ENCODE measurements around the gene CD3E. TPM values are rescaled to one million over a fixed set of nuclear protein-coding genes. Genes with fewer than 3 reads are reported as not detected.

The CD3E gene
- total and polyA plus RNA-seq, 2 of the 8 experiments (the other 6 are each of a cell fraction or from before 2014, with no cell fraction given), result not detected

DNA sequence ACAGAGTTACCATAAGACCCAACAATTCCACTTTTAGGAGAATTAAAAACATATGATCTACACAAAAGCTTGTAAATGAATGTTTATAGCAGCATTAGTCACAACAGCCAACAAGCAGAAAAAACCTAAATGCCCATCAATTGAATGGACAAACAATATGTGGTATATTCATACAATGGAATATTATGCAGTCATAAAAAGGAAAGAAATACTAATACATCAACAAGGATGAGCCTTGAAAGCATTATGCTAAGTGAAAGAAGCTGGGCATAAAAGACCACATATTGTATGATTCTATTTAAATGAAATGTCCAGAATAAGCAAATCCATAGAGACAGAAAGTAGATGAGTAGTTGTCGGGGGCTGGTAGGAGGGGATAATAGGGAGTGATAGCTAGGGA lies 45.4 kb upstream of the CD3E start:
- no peak overlapping the region for H4K5ac ChIP-seq (ENCODE audit: insufficient read length, low read depth, low read length)
- H3K27ac ChIP-seq (ENCODE audit: low read depth, low read length), result no peak overlapping the region
- H4K91ac ChIP-seq (replicated peaks; ENCODE audit: insufficient read length, low read length), result no peak overlapping the region
- H3K36me3 ChIP-seq (ENCODE audit: control insufficient read depth in 2 of 4, insufficient read depth in 4 of 4, low read length in 3 of 4), result no peaks in the 10 kb centered on the region
- FAIRE-seq, result no peak
- no peak overlapping the region for H2BK20ac ChIP-seq (ENCODE audit: low read length)
- H3K4me1 ChIP-seq (replicated peaks in 1 of 4; ENCODE audit: control insufficient read depth in 3 of 4, insufficient read depth in 4 of 4, low read length in 3 of 4), result peaks cover 2 to 5% (median 3%) of the 10 kb centered on the region in 4 experiments; a peak in 4 of 7 replicates
- no peak overlapping the region for H3K23ac ChIP-seq (ENCODE audit: insufficient read length)
- no peak overlapping the region for H3K4me3 ChIP-seq (ENCODE audit: extremely low read depth in 1 of 4, insufficient read depth in 2 of 4, low read depth in 3 of 4, low read length in 4 of 4)
- ChIA-PET CTCF (ENCODE audit: partially characterized antibody) (interaction anchor here (1.7 to 3.9 kb wide), 4 partner anchors 23 to 87 kb away, joined by 4 to 16 read pairs (median 8); no protein-coding TSS in a partner anchor), POLR2A (ENCODE audit: partially characterized antibody) (interaction anchor here (1.4 kb wide), 1 partner anchor 56 kb away, joined by 3 read pairs; no protein-coding TSS in a partner anchor)
- no peak overlapping the region for H2BK12ac ChIP-seq (ENCODE audit: low read depth, low read length)
- no peak overlapping the region for H3K9ac ChIP-seq (replicated peaks in 1 of 4; ENCODE audit: extremely low read depth in 1 of 4, low read depth in 3 of 4, low read length in 3 of 4)
- no peak overlapping the region for H2BK5ac ChIP-seq (ENCODE audit: low read depth, low read length)
- 96% methylated on average over 1 of the region's 1 CpG; no CpG with 5 or more reads in 1 of the 2 experiments for WGBS, 2 experiments (ENCODE audit: extremely low coverage in 1 of 2, insufficient coverage in 1 of 2, insufficient read length in 1 of 2, insufficient replicate concordance in 2 of 2, low coverage in 1 of 2, low lambda C conversion rate in 2 of 2, missing lambda C conversion rate in 1 of 2)
- no peaks in the 10 kb centered on the region for H3K9me3 ChIP-seq (ENCODE audit: insufficient read depth in 2 of 2, low read depth in 1 of 2, low read length in 1 of 2)
- DNase-seq (ENCODE audit: low read depth in 1 of 2, low spot score in 2 of 2), result no peak
- peaks cover 1 to 18% (median 13%) of the 10 kb centered on the region in 4 experiments; a peak in 6 of 7 replicates for H3K27me3 ChIP-seq (replicated peaks in 1 of 4; ENCODE audit: control insufficient read depth in 3 of 4, extremely low read depth in 1 of 4, insufficient read depth in 3 of 4, low read length in 3 of 4)
- H3K56ac ChIP-seq (replicated peaks; ENCODE audit: insufficient read length, low read depth, low read length), result peak overlapping the region; percentile 48
- H4K8ac ChIP-seq (ENCODE audit: extremely low read depth, insufficient read depth, low read length), result no peak overlapping the region
- no peak overlapping the region for H3K14ac ChIP-seq (ENCODE audit: insufficient read length)
- H2AK5ac ChIP-seq (ENCODE audit: low read depth, low read length), result no peak overlapping the region
- no peaks in the 10 kb centered on the region for H4K20me1 ChIP-seq (replicated peaks in 1 of 2; ENCODE audit: control insufficient read depth in 1 of 2, insufficient read depth in 2 of 2, low read length in 2 of 2)
- peaks cover 3% of the 10 kb centered on the region; the same call in 1 of the 2 replicates for H3K23me2 ChIP-seq (ENCODE audit: low read depth, low read length)
- H3K18ac ChIP-seq (ENCODE audit: extremely low read depth, low read length), result no peak overlapping the region
- no peaks in the 10 kb centered on the region for H3K79me2 ChIP-seq (ENCODE audit: control insufficient read depth in 1 of 2, insufficient read depth in 2 of 2, low read length in 2 of 2)
- no peak overlapping the region for H2AFZ ChIP-seq (ENCODE audit: low read length)
- H3K79me1 ChIP-seq (ENCODE audit: low read depth, low read length), result no peaks in the 10 kb centered on the region
- H2BK15ac ChIP-seq (ENCODE audit: low read length), result no peak overlapping the region
- H3K4me2 ChIP-seq (ENCODE audit: insufficient read depth in 1 of 2, low read depth in 2 of 2, low read length in 2 of 2), result no peak overlapping the region
- H2BK120ac ChIP-seq (replicated peaks; ENCODE audit: low read depth, low read length), result no peak overlapping the region
- no peak overlapping the region for H3K4ac ChIP-seq (replicated peaks; ENCODE audit: insufficient read length, low read depth, low read length)
- TF ChIP-seq GABPA (IDR thresholded peaks at IDR 0.05; ENCODE audit: borderline replicate concordance, insufficient read depth, low read length) (no peak), CTBP2 (IDR thresholded peaks at IDR 0.05; ENCODE audit: borderline replicate concordance, insufficient read depth, insufficient read length, low read length) (no peak), BCL11A (IDR thresholded peaks at IDR 0.05; ENCODE audit: low read depth in 2 of 2, low read length in 2 of 2) (no peak), SP2 (IDR thresholded peaks at IDR 0.05; ENCODE audit: low read length) (no peak), CHD2 (IDR thresholded peaks at IDR 0.05; ENCODE audit: low read length) (no peak), RXRA (IDR thresholded peaks at IDR 0.05; ENCODE audit: insufficient read depth, low read depth, low read length) (no peak), KDM1A (IDR thresholded peaks at IDR 0.05; ENCODE audit: borderline replicate concordance, low read length) (no peak), RFX5 (IDR thresholded peaks at IDR 0.05; ENCODE audit: borderline replicate concordance, low read depth, low read length) (no peak), SRF (IDR thresholded peaks at IDR 0.05; ENCODE audit: low read depth, low read length) (no peak), CHD1 (IDR thresholded peaks at IDR 0.05; ENCODE audit: low read depth, low read length) (no peak), SIN3A (conservative IDR thresholded peaks at IDR 0.05 in 1 of 2, IDR thresholded peaks at IDR 0.05 in 1 of 2; ENCODE audit: low read depth in 1 of 2, low read length in 2 of 2) (no peak), SP4 (IDR thresholded peaks at IDR 0.05; ENCODE audit: low read length) (no peak), BACH1 (IDR thresholded peaks at IDR 0.05; ENCODE audit: low read length) (no peak)
- TF ChIP-seq, protein P1, sequence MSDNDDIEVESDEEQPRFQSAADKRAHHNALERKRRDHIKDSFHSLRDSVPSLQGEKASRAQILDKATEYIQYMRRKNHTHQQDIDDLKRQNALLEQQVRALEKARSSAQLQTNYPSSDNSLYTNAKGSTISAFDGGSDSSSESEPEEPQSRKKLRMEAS (IDR thresholded peaks at IDR 0.05), result no peak

All from H1 (cell line).